HepG2 (cell line): Measurements from ENCODE around the gene PSORS1C2. TPM values are rescaled to one million over a fixed set of nuclear protein-coding genes. Genes with fewer than 3 reads are reported as not detected.
A peak's percentile ranks its signal among the peaks of the same experiment; 100 is the strongest.

Experiments
- DPF2 ChIP-seq: sonication (generic); formaldehyde crosslinking; IDR thresholded peaks from 2 replicates; pipeline ENCODE4 v1.4.0; 2020; ENCODE audit warnings: mild to moderate bottlenecking, low read depth, missing genetic modification reagents, borderline replicate concordance
- FOXO1 ChIP-seq: sonication (generic); formaldehyde crosslinking; IDR thresholded peaks from 2 replicates; pipeline ENCODE4 v1.4.0; 2020; ENCODE audit warnings: missing genetic modification reagents
- GATAD2A ChIP-seq: IDR thresholded peaks from 2 replicates; pipeline ENCODE4 v1.6.1; 2016
- GTF2F1 ChIP-seq: fragments of 150-350 bp; IDR thresholded peaks from 2 replicates; pipeline ENCODE4 v1.6.1; 2014; ENCODE audit warnings: low read length
- HNRNPK ChIP-seq: fragments of 200-400 bp; formaldehyde crosslinking; IDR thresholded peaks from 2 replicates; pipeline ENCODE4 v1.6.1; 2018; ENCODE audit warnings: low read length, low read depth, moderate library complexity, mild to moderate bottlenecking; ENCODE audit not compliant: poor library complexity, severe bottlenecking
- NFYC ChIP-seq: IDR thresholded peaks from 2 replicates; pipeline ENCODE4 v1.6.1; 2016; ENCODE audit warnings: missing genetic modification reagents, missing compliant biosample characterization
- PITX1 ChIP-seq: sonication (generic); formaldehyde crosslinking; IDR thresholded peaks from 2 replicates; pipeline ENCODE4 v1.5.1; 2020; ENCODE audit warnings: mild to moderate bottlenecking, missing genetic modification reagents
- RFXANK ChIP-seq: IDR thresholded peaks from 2 replicates; pipeline ENCODE4 v1.6.1; 2016
- SOX13 ChIP-seq, 3 experiments: fragments of 450-650 bp in 1 of 3; sonication (generic) in 1 of 3; formaldehyde crosslinking in 1 of 3; IDR thresholded peaks in 2 of 3; conservative IDR thresholded peaks in 1 of 3; 2 replicates each; pipeline versions ENCODE4 v1.5.0 to v1.6.1; 2016 to 2020; ENCODE audit warnings: antibody characterized with exemption in 1 of 3, mild to moderate bottlenecking in 1 of 3, missing compliant biosample characterization in 1 of 3, missing genetic modification reagents in 1 of 3, moderate library complexity in 1 of 3
- TEF ChIP-seq: sonication (generic); formaldehyde crosslinking; IDR thresholded peaks from 2 replicates; pipeline ENCODE4 v1.5.0; 2020; ENCODE audit warnings: missing genetic modification reagents
- ZNF142 ChIP-seq: sonication (generic); formaldehyde crosslinking; IDR thresholded peaks from 2 replicates; pipeline ENCODE4 v1.4.0; 2020; ENCODE audit warnings: missing genetic modification reagents
- ZNF407 ChIP-seq: sonication (generic); formaldehyde crosslinking; IDR thresholded peaks from one replicate; pipeline ENCODE4 v1.5.1; 2020; ENCODE audit warnings: mild to moderate bottlenecking, missing genetic modification reagents; ENCODE audit errors: not compliant biosample characterization
- ZNF543 ChIP-seq: sonication (generic); formaldehyde crosslinking; IDR thresholded peaks from 2 replicates; pipeline ENCODE4 v1.4.0; 2020; ENCODE audit warnings: mild to moderate bottlenecking, missing genetic modification reagents
- ZNF607 ChIP-seq: sonication (generic); formaldehyde crosslinking; IDR thresholded peaks from 2 replicates; pipeline ENCODE4 v1.5.1; 2020; ENCODE audit warnings: missing genetic modification reagents, mild to moderate bottlenecking, borderline replicate concordance
- polyA plus RNA-seq, 8 experiments: library from polyadenylated mRNA; depleted of rRNA in 3 of 8; stranded (reverse) in 7 of 8; unstranded in 1 of 8; fragments of >200 nt; fragmentation: Illumina TruSeq in 4 of 8; extraction: Trizol in 4 of 8; gene quantifications; 2 replicates each; pipeline versions ENCODE4 v1.2.1 to v1.2.3, GENCODE V29; 2011 to 2016; ENCODE audit warnings: low read depth in 4 of 8, missing spikeins in 1 of 8, mixed read lengths in 1 of 8; ENCODE audit not compliant: insufficient read depth in 1 of 8
- total RNA-seq, 5 experiments: library from RNA; depleted of rRNA; stranded (reverse); fragments of >200 nt; fragmentation: Illumina TruSeq; extraction: Trizol; gene quantifications; 2 replicates each; pipeline ENCODE4 v1.2.3, GENCODE V29; 2016; ENCODE audit warnings: low read depth in 1 of 5

PSORS1C2 gene
- total and polyA plus RNA-seq, 2 of the 13 experiments (the other 11 are each of a cell fraction or from before 2014, with no cell fraction given), result not detected

GRCh38 chr6:31186052-31186734 is 47.3 kb upstream of the PSORS1C2 start (continued):
- TF ChIP-seq DPF2, result peak; percentile 33; the same call in 1 of the 2 replicates
- TF ChIP-seq ZNF543 (CRISPR knock-in tag), result peak; percentile 75; the same call in 1 of the 2 replicates
- TF ChIP-seq PITX1 (CRISPR knock-in tag), result peak; percentile 97
- no peak for TF ChIP-seq TEF (CRISPR knock-in tag)
- peak; percentile 59; the same call in 1 of the 2 replicates for TF ChIP-seq ZNF142 (CRISPR knock-in tag)
- peak; percentile 62 for TF ChIP-seq NFYC (CRISPR knock-in tag)
- TF ChIP-seq SOX13 (IDR thresholded peaks at IDR 0.05), result peak; percentile 17; the same call in 1 of the 2 replicates
- TF ChIP-seq SOX13 (CRISPR knock-in tag; conservative IDR thresholded peaks at IDR 0.05 in 1 of 2, IDR thresholded peaks at IDR 0.05 in 1 of 2), result peak in 1 of 2 experiments; percentile 14; a peak in 1 of 4 replicates
- TF ChIP-seq HNRNPK, result no peak
- TF ChIP-seq GATAD2A (CRISPR knock-in tag), result peak; percentile 79
- TF ChIP-seq ZNF407, result peak; percentile 36
- TF ChIP-seq RFXANK (CRISPR knock-in tag), result no peak
- TF ChIP-seq ZNF607 (CRISPR knock-in tag), result no peak
- no peak; the same call in 1 of the 2 replicates for TF ChIP-seq FOXO1
- TF ChIP-seq GTF2F1, result no peak
